RWPE1 (cell line): ENCODE data around the gene ZNRF2.

Experiments
- CTCF ChIA-PET: fragments of 350-600 bp; sonication (Branson Sonifier 250); formaldehyde crosslinking; extraction: SDS; loops from one replicate; lab custom pipeline; 2021; lab: Yijun Ruan, JAX
- POLR2A ChIA-PET: fragments of 400-600 bp; formaldehyde crosslinking; extraction: SDS; loops from one replicate; lab custom pipeline; 2020; ENCODE audit warnings: antibody characterized with exemption; ENCODE audit not compliant: low non-redundant PET; lab: Yijun Ruan, JAX
- DNase-seq: peaks from one replicate; pipeline ENCODE4 v3.0.0; 2012; ENCODE audit warnings: low spot score
- H3K27ac ChIP-seq: fragments of 450-650 bp; 2 replicates; pipeline ENCODE4 v1.5.1; 2017
- TF ChIP-seq, protein P1 (sequence below): fragments of 450-650 bp; conservative IDR thresholded peaks from 2 replicates; pipeline ENCODE4 v1.5.1; 2017; ENCODE audit warnings: low read depth, mild to moderate bottlenecking

The ZNRF2 gene

DNA sequence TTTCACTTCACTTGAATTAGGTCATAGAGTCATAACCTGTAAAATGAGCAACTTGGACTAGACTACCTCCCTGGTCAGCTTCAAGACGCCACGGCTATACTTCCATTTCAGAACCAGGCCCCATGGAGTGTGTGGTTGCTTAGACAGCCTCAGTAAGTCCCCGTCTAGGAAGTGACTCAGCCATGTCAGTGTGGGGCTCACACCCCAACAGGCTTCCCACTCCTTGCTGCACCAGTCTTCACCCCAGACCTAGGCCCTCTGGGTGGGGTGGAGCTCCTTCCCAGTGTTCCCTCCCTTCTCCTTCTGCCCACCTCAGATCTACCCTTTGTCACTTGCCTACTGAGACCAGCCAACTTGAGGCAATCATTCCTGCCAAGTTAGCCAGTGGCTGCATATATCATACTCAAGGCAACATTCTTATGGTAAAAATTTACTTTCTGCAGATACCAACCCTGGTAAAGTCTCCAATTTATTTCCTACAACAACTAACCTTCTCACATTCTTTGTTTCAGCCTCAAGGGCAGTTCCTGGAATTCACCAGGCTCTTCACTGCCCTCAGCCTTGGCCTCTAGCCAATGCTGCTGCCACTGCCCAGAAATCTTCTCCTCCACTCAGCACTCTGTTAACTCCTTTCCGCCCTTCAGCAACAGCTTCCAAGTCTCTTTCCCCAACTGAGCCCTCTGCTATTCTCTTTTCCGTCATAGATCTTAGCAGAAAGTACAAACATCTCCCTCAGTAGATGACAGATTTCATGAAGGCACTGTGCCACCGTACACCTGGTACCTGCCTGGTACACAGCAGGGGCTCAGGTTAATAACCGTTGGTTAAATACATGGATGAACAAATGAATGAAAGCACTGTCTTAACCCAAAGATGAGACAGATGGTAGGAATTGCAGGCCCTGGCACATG lies 31.3 kb upstream of the ZNRF2 start:
- DNase-seq: no peak
- CTCF ChIA-PET: interaction anchor here (0.6 kb wide), 1 partner anchor 314 kb away, joined by 3 read pairs; no protein-coding TSS in a partner anchor
- POLR2A ChIA-PET: no interaction called here
- TF ChIP-seq, protein P1, sequence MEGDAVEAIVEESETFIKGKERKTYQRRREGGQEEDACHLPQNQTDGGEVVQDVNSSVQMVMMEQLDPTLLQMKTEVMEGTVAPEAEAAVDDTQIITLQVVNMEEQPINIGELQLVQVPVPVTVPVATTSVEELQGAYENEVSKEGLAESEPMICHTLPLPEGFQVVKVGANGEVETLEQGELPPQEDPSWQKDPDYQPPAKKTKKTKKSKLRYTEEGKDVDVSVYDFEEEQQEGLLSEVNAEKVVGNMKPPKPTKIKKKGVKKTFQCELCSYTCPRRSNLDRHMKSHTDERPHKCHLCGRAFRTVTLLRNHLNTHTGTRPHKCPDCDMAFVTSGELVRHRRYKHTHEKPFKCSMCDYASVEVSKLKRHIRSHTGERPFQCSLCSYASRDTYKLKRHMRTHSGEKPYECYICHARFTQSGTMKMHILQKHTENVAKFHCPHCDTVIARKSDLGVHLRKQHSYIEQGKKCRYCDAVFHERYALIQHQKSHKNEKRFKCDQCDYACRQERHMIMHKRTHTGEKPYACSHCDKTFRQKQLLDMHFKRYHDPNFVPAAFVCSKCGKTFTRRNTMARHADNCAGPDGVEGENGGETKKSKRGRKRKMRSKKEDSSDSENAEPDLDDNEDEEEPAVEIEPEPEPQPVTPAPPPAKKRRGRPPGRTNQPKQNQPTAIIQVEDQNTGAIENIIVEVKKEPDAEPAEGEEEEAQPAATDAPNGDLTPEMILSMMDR: no peak
- H3K27ac ChIP-seq: peak overlapping the region; percentile 16; the same call in 1 of the 2 replicates

DNA sequence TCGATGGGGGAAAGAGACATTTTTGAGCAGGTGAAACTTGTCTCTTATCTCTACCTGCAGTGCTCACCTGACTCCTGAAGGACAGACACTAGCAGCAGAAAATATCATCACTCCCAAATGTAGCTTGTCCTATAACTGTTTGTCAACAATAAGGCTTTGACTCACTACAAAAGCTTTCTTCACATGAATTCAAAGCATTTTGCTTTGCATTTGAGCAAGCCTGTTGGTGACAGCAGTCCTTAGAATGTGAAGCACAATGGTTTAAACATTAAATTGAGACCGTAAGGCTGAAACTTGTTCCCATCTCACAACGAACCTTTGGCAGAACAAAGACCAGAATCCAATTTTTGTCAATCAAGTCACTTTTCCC lies 30.6 kb upstream of the ZNRF2 start:
- H3K27ac ChIP-seq: no peak overlapping the region
- DNase-seq: no peak
- ChIA-PET CTCF (interaction anchor here (0.6 kb wide), 1 partner anchor 314 kb away, joined by 3 read pairs; no protein-coding TSS in a partner anchor), POLR2A (no interaction called here)
- TF ChIP-seq, protein P1: no peak

DNA sequence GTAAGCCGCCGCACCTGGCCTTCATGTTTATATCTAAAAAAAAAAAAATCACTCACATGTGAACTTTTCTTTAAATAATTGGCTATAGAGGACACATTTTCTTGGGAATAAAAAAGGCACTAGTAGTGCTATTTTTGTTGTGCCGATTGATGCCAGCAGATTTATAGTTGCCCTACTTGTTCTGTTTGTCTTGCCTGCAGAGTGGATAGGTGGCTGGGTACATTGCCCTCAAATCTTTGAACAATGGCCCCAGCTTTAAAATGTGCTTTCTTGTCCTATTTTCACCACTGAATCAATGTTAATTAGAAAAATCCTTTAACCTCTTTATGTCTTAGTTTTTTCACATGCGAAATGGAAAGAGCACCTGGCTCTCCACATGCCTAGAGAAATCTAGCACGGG lies 30.1 kb upstream of the ZNRF2 start:
- TF ChIP-seq, protein P1: no peak
- DNase-seq: no peak
- POLR2A ChIA-PET: no interaction called here
- no peak overlapping the region for H3K27ac ChIP-seq
- CTCF ChIA-PET: no interaction called here

DNA sequence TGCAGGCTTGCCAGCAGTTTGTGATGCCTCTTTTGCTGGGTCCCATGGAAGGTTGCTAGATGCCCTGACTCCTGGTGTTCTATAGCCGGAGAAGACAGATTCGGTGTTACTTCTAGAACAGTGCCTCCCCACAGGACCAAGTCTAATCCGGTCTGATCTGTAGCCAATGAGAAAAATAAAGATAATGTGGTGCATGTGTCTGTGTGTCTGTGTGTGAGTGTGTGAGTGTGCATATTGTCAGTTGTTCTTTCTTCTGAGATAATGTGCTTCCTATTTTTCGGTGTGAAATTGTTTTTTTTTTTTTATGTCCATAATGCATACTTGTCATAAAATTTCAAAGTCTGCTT lies 29.7 kb upstream of the ZNRF2 start:
- POLR2A ChIA-PET: no interaction called here
- H3K27ac ChIP-seq: no peak overlapping the region

DNA sequence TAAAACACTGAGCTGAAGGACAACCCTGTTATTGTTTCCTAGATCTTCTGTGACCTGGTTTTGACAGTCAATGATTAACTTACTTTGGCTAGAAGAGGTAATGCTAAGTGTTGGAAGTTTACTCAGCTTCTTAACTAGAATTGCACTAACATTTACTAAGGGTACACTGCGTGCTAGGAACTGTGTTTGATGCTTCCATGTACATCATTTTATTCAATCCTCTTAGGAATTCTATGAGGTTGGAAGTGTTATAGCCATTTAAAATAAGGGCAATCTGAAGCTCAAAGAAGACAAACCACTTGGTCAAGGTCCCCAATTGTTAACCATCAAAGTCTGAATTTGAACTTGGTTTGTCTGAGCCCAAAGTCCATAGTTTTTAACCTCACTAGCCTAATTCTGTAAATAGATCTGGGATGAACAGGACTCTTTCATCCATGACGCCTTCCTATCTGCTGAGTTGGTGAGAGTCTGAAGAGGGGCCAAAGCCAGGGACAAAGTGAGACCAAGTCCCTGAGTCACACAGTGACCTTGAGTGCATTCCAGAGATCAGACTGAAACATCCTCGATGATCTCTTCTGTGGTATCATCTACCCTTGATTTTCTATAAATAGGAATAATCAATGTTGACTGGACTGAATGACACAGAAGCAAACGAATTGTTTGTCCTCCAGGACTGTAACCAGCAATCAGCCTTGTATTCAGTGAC lies 29.2 kb upstream of the ZNRF2 start:
- POLR2A ChIA-PET: no interaction called here
- no peak for DNase-seq
- H3K27ac ChIP-seq: no peak overlapping the region
- TF ChIP-seq, protein P1: no peak
- CTCF ChIA-PET: no interaction called here

More for the DNA sequence above, 29.7 kb upstream of the ZNRF2 start:
- CTCF ChIA-PET: no interaction called here
- TF ChIP-seq, protein P1: no peak
- DNase-seq: no peak

DNA sequence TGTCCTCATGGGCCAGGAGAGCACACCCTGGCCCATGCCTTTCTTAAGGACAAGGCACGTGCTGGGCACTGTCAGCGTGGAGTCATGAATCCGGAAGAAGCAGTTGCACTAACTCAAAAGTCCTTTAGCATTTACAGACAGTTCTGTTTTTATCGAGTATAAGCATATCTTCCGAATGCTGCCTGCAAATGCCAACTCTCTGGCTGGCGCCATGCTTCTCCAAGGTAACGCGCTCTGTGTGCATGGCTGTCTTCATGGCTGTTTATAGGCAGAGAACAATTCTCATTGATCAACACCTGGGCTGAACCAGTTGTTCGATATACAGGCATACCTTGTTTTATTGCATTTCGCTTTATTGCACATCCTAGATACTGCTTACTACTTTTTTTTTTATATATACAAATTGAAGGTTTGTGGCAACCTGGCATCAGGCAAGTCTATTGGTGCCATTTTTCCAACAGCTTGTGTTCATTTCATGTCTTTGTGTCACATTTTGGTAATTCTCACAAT lies 28.0 kb upstream of the ZNRF2 start:
- TF ChIP-seq, protein P1: no peak
- no peak for DNase-seq
- ChIA-PET POLR2A (no interaction called here), CTCF (no interaction called here)
- no peak overlapping the region for H3K27ac ChIP-seq
